Ectodermal cell (in vitro differentiated cells): ENCODE results near the gene PPIA. TPM values are rescaled to one million over a fixed set of nuclear protein-coding genes. Genes with fewer than 3 reads are reported as not detected.

Experiments
- H3K27ac ChIP-seq: 2 replicates; pipeline ENCODE4 v1.7.0; 2013; ENCODE audit warnings: mild to moderate bottlenecking, low read depth, low read length; ENCODE audit not compliant: insufficient read depth, poor library complexity, severe bottlenecking
- H3K27me3 ChIP-seq: 2 replicates; pipeline ENCODE4 v1.7.0; 2013; ENCODE audit warnings: mild to moderate bottlenecking, low read length; ENCODE audit not compliant: insufficient read depth, control insufficient read depth, poor library complexity, severe bottlenecking
- H3K36me3 ChIP-seq: one replicate; pipeline ENCODE4 v1.7.0; 2013; ENCODE audit warnings: low read length; ENCODE audit not compliant: control insufficient read depth, insufficient read depth
- H3K4me1 ChIP-seq: one replicate; pipeline ENCODE4 v1.7.0; 2013; ENCODE audit warnings: low read length; ENCODE audit not compliant: control insufficient read depth, insufficient read depth
- H3K4me3 ChIP-seq: 2 replicates; pipeline ENCODE4 v1.7.0; 2013; ENCODE audit warnings: low read depth, low read length, control low read depth; ENCODE audit not compliant: insufficient read depth
- H3K9me3 ChIP-seq: 2 replicates; pipeline ENCODE4 v1.7.0; 2013; ENCODE audit warnings: mild to moderate bottlenecking, low read length, moderate library complexity; ENCODE audit not compliant: control insufficient read depth
- WGBS, 2 experiments: methylation state at CpG; one replicate each; pipeline ENCODE4 v1.1.7; 2013; ENCODE audit warnings: missing lambda C conversion rate in 2 of 2; 5-methylcytosine and 5-hydroxymethylcytosine counted together
- polyA plus RNA-seq, 4 experiments: library from polyadenylated mRNA; stranded (reverse); fragments of 50-300 nt; gene quantifications; one replicate each; pipeline ENCODE4 v1.2.3, GENCODE V29; 2013

The PPIA gene
- polyA plus RNA-seq (2013, experiment 1 of 4) = 2,333 TPM
- polyA plus RNA-seq (2013, experiment 2 of 4) = 2,154 TPM
- polyA plus RNA-seq (2013, experiment 3 of 4) = 2,166 TPM
- polyA plus RNA-seq (2013, experiment 4 of 4) = 2,374 TPM

- H3K36me3 ChIP-seq = peaks cover 21% of the 10 kb centered on the region
Observed at GRCh38 chr7:44796504-44797328, at the start of gene PPIA. TSS of gene PPIA (plus strand) at chr7:44796681. CDS start at chr7:44796725, 44 bp downstream.

GRCh38 chr7:44748045-44748947, 48.2 kb upstream of the PPIA start, which contains the start of gene ZMIZ2:
TSS of gene ZMIZ2 (plus strand) at chr7:44748847. CDS start at chr7:44756250, 7,403 bp downstream.
- Histone ChIP-seq H3K36me3 (no peaks in the 10 kb centered on the region), H3K27ac (peak within 1 kb of the TSS; percentile 63), H3K4me3 (peak within 1 kb of the TSS; percentile 78), H3K9me3 (no peaks in the 10 kb centered on the region), H3K4me1 (peaks cover 13% of the 10 kb centered on the region), H3K27me3 (no peaks in the 10 kb centered on the region)
- WGBS, 2 experiments = 2% methylated on average over 90 to 92 of the region's 92 CpGs

More at GRCh38 chr7:44796504-44797328, at the start of gene PPIA:
- peaks cover 4% of the 10 kb centered on the region for H3K4me1 ChIP-seq
- H3K9me3 ChIP-seq = no peaks in the 10 kb centered on the region
- no peaks in the 10 kb centered on the region for H3K27me3 ChIP-seq
- H3K4me3 ChIP-seq = peak within 1 kb of the TSS; percentile 92
- 0 to 1% methylated on average over 99 of the region's 99 CpGs for WGBS, 2 experiments
- H3K27ac ChIP-seq = peak within 1 kb of the TSS; percentile 97

- Histone ChIP-seq H3K27me3 (no peaks in the 10 kb centered on the region), H3K4me1 (peaks cover 13% of the 10 kb centered on the region), H3K36me3 (no peaks in the 10 kb centered on the region), H3K9me3 (no peaks in the 10 kb centered on the region), H3K27ac (no peak overlapping the region), H3K4me3 (peak overlapping the region; percentile 78)
- 2% methylated on average over 60 of the region's 60 CpGs for WGBS, 2 experiments
Observed at GRCh38 chr7:44748948-44749731, 47.3 kb upstream of the PPIA start.

- 90 to 92% methylated on average over 2 of the region's 2 CpGs for WGBS, 2 experiments
- no peaks in the 10 kb centered on the region for H3K27me3 ChIP-seq
- peaks cover 13% of the 10 kb centered on the region for H3K4me1 ChIP-seq
- no peak overlapping the region for H3K27ac ChIP-seq
- H3K9me3 ChIP-seq = no peaks in the 10 kb centered on the region
- H3K4me3 ChIP-seq = peak overlapping the region; percentile 78
- H3K36me3 ChIP-seq = no peaks in the 10 kb centered on the region
Observed at GRCh38 chr7:44749992-44750391, 46.5 kb upstream of the PPIA start.

- Histone ChIP-seq H3K36me3 (no peaks in the 10 kb centered on the region), H3K27me3 (no peaks in the 10 kb centered on the region), H3K4me1 (peaks cover 13% of the 10 kb centered on the region), H3K9me3 (no peaks in the 10 kb centered on the region), H3K27ac (no peak overlapping the region), H3K4me3 (no peak overlapping the region)
- 94 to 97% methylated on average over 3 of the region's 3 CpGs for WGBS, 2 experiments
Observed at GRCh38 chr7:44750424-44750823, 46.1 kb upstream of the PPIA start.

GRCh38 chr7:44750921-44751571, 45.4 kb upstream of the PPIA start:
- Histone ChIP-seq H3K9me3 (no peaks in the 10 kb centered on the region), H3K27me3 (no peaks in the 10 kb centered on the region), H3K4me1 (peaks cover 13% of the 10 kb centered on the region), H3K36me3 (no peaks in the 10 kb centered on the region), H3K4me3 (no peak overlapping the region), H3K27ac (no peak overlapping the region)
- 70 to 71% methylated on average over 6 of the region's 6 CpGs for WGBS, 2 experiments

- no peak overlapping the region for H3K4me3 ChIP-seq
- WGBS, 2 experiments = 98% methylated on average over 2 of the region's 2 CpGs
- H3K4me1 ChIP-seq = peaks cover 13% of the 10 kb centered on the region
- H3K9me3 ChIP-seq = no peaks in the 10 kb centered on the region
- H3K27ac ChIP-seq = no peak overlapping the region
- H3K36me3 ChIP-seq = no peaks in the 10 kb centered on the region
- H3K27me3 ChIP-seq = no peaks in the 10 kb centered on the region
Observed at GRCh38 chr7:44752822-44753221, 43.7 kb upstream of the PPIA start.

GRCh38 chr7:44754802-44755697, 41.4 kb upstream of the PPIA start:
- H3K27ac ChIP-seq = no peak overlapping the region
- H3K4me1 ChIP-seq = peaks cover 4% of the 10 kb centered on the region
- 94 to 95% methylated on average over 11 of the region's 11 CpGs for whole genome bisulfite sequencing, 2 experiments
- H3K27me3 ChIP-seq = no peaks in the 10 kb centered on the region
- no peak overlapping the region for H3K4me3 ChIP-seq
- H3K9me3 ChIP-seq = no peaks in the 10 kb centered on the region
- peaks cover 3% of the 10 kb centered on the region for H3K36me3 ChIP-seq
